Measurements from ENCODE around the gene E4F1. TPM values are rescaled to one million over a fixed set of nuclear protein-coding genes. Genes with fewer than 3 reads are reported as not detected.

Gene E4F1
- total and polyA plus RNA-seq, 9 donors = 0.58 to 26.2 (median 22.7) TPM

GRCh38 chr16:2278272-2278608, 54.8 kb downstream of the E4F1 start:
- H3K27ac ChIP-seq = no peak overlapping the region
- H3K4me1 ChIP-seq (ENCODE audit: insufficient read depth) = no peaks in the 10 kb centered on the region
- intact Hi-C loops (cut with DNase I) = no loop called here
- no peaks in the 10 kb centered on the region for H3K9me3 ChIP-seq
- no peak for DNase-seq
- no peaks in the 10 kb centered on the region for H3K36me3 ChIP-seq
- no peak for TF ChIP-seq EP300 (IDR thresholded peaks at IDR 0.05)
- TF ChIP-seq CTCF (IDR thresholded peaks at IDR 0.05) = no peak
- no peak for TF ChIP-seq POLR2A (IDR thresholded peaks at IDR 0.05)
- 56 to 79% (median 72%) methylated on average over 9 to 14 of the region's 14 CpGs for WGBS, 3 donors
- no peaks in the 10 kb centered on the region for H3K27me3 ChIP-seq
- no peak overlapping the region for H3K4me3 ChIP-seq

GRCh38 chr16:2278956-2279800, 55.8 kb downstream of the E4F1 start:
- Histone ChIP-seq H3K36me3 (no peaks in the 10 kb centered on the region), H3K4me1 (ENCODE audit: insufficient read depth) (no peaks in the 10 kb centered on the region), H3K27me3 (no peaks in the 10 kb centered on the region), H3K9me3 (no peaks in the 10 kb centered on the region), H3K4me3 (no peak overlapping the region), H3K27ac (no peak overlapping the region)
- intact Hi-C loops (cut with DNase I) = no loop called here
- WGBS, 3 donors = 76 to 88% (median 79%) methylated on average over 25 to 26 of the region's 26 CpGs
- no peak for DNase-seq
- TF ChIP-seq EP300 (IDR thresholded peaks at IDR 0.05) (no peak), POLR2A (IDR thresholded peaks at IDR 0.05) (no peak), CTCF (IDR thresholded peaks at IDR 0.05) (no peak)

GRCh38 chr16:2280461-2280860, 57.1 kb downstream of the E4F1 start:
- Histone ChIP-seq H3K4me3 (no peak overlapping the region), H3K27me3 (no peaks in the 10 kb centered on the region), H3K27ac (no peak overlapping the region), H3K36me3 (no peaks in the 10 kb centered on the region), H3K4me1 (ENCODE audit: insufficient read depth) (no peaks in the 10 kb centered on the region), H3K9me3 (no peaks in the 10 kb centered on the region)
- intact Hi-C loops (cut with DNase I) = no loop called here
- 80 to 90% (median 84%) methylated on average over 8 of the region's 8 CpGs for WGBS, 3 donors
- no peak for DNase-seq
- TF ChIP-seq POLR2A (IDR thresholded peaks at IDR 0.05) = no peak
- TF ChIP-seq CTCF (IDR thresholded peaks at IDR 0.05) = no peak
- TF ChIP-seq EP300 (IDR thresholded peaks at IDR 0.05) = no peak

GRCh38 chr16:2280981-2281542, 57.7 kb downstream of the E4F1 start:
- WGBS, 3 donors = 59 to 77% (median 71%) methylated on average over 24 of the region's 24 CpGs
- DNase-seq = no peak

More at GRCh38 chr16:2280981-2281542, 57.7 kb downstream of the E4F1 start:
- TF ChIP-seq POLR2A (IDR thresholded peaks at IDR 0.05) = no peak
- TF ChIP-seq EP300 (IDR thresholded peaks at IDR 0.05) = no peak
- TF ChIP-seq CTCF (IDR thresholded peaks at IDR 0.05) = no peak
- no peaks in the 10 kb centered on the region for H3K36me3 ChIP-seq
- H3K4me1 ChIP-seq (ENCODE audit: insufficient read depth) = no peaks in the 10 kb centered on the region
- H3K9me3 ChIP-seq = no peaks in the 10 kb centered on the region
- intact Hi-C loops (cut with DNase I) = no loop called here
- H3K27ac ChIP-seq = no peak overlapping the region
- no peak overlapping the region for H3K4me3 ChIP-seq
- no peaks in the 10 kb centered on the region for H3K27me3 ChIP-seq
